ENCODE data around the gene F8. TPM values are rescaled to one million over a fixed set of nuclear protein-coding genes. Genes with fewer than 3 reads are reported as not detected.
"Not testable (repeated sequence)": the region's sequence is repeated elsewhere in the genome, so short reads cannot be mapped to it uniquely, and the experiment has no call there.

The F8 gene
- total and polyA plus RNA-seq, 2 donors (not counting 1 experiment from before 2014, with no cell fraction given): 4.5 to 7.9 TPM

- H4K20me1 ChIP-seq (ENCODE audit: control insufficient read depth, extremely low read depth, insufficient read depth, low read length); H3K36me3 ChIP-seq (ENCODE audit: control insufficient read depth, insufficient read depth, low read length); H3K4me3 ChIP-seq (replicated peaks in 1 of 4; ENCODE audit: control extremely low read depth in 1 of 4, insufficient read depth in 1 of 4, low read depth in 3 of 4, low read length in 4 of 4); H3K4me1 ChIP-seq (ENCODE audit: control insufficient read depth, extremely low read depth, insufficient read depth, low read length); H3K9me3 ChIP-seq (ENCODE audit: control insufficient read depth, insufficient read depth, low read depth, low read length); H3K4me2 ChIP-seq (ENCODE audit: extremely low read depth, insufficient read depth, low read length); H3K27me3 ChIP-seq (ENCODE audit: control insufficient read depth, insufficient read depth, low read length); DNase-seq (ENCODE audit: low read depth in 2 of 2); H3K9ac ChIP-seq (ENCODE audit: insufficient read depth, low read length); H2AFZ ChIP-seq (ENCODE audit: low read length); H3K27ac ChIP-seq (ENCODE audit: insufficient read depth, low read length); H3K79me2 ChIP-seq (ENCODE audit: control insufficient read depth, insufficient read depth, low read length): not testable (repeated sequence)
These were observed 137.5 kb downstream of the F8 start for GRCh38 chrX:154885057-154885456.

- H3K36me3 ChIP-seq (ENCODE audit: control insufficient read depth, insufficient read depth, low read length); H3K27ac ChIP-seq (ENCODE audit: insufficient read depth, low read length); H3K79me2 ChIP-seq (ENCODE audit: control insufficient read depth, insufficient read depth, low read length); H3K4me3 ChIP-seq (replicated peaks in 1 of 4; ENCODE audit: control extremely low read depth in 1 of 4, insufficient read depth in 1 of 4, low read depth in 3 of 4, low read length in 4 of 4); H3K27me3 ChIP-seq (ENCODE audit: control insufficient read depth, insufficient read depth, low read length); H4K20me1 ChIP-seq (ENCODE audit: control insufficient read depth, extremely low read depth, insufficient read depth, low read length); DNase-seq (ENCODE audit: low read depth in 2 of 2); H3K9me3 ChIP-seq (ENCODE audit: control insufficient read depth, insufficient read depth, low read depth, low read length); H2AFZ ChIP-seq (ENCODE audit: low read length); H3K9ac ChIP-seq (ENCODE audit: insufficient read depth, low read length); H3K4me1 ChIP-seq (ENCODE audit: control insufficient read depth, extremely low read depth, insufficient read depth, low read length); H3K4me2 ChIP-seq (ENCODE audit: extremely low read depth, insufficient read depth, low read length): not testable (repeated sequence)
These were observed 138.5 kb downstream of the F8 start for GRCh38 chrX:154884069-154884468.

- no peak overlapping the region for H3K27ac ChIP-seq (ENCODE audit: insufficient read depth, low read length)
- no peaks in the 10 kb centered on the region for H3K27me3 ChIP-seq (ENCODE audit: control insufficient read depth, insufficient read depth, low read length)
- H3K4me1 ChIP-seq (ENCODE audit: control insufficient read depth, extremely low read depth, insufficient read depth, low read length): no peaks in the 10 kb centered on the region
- H3K9me3 ChIP-seq (ENCODE audit: control insufficient read depth, insufficient read depth, low read depth, low read length): no peaks in the 10 kb centered on the region
- no peak overlapping the region for H3K4me3 ChIP-seq (replicated peaks in 1 of 4; ENCODE audit: control extremely low read depth in 1 of 4, insufficient read depth in 1 of 4, low read depth in 3 of 4, low read length in 4 of 4)
- H3K9ac ChIP-seq (ENCODE audit: insufficient read depth, low read length): no peak overlapping the region
- TF ChIP-seq CTCF (conservative IDR thresholded peaks at IDR 0.05 in 1 of 2, IDR thresholded peaks at IDR 0.05 in 1 of 2; ENCODE audit: low read depth in 1 of 2, low read length in 2 of 2): no peak
- TF ChIP-seq EZH2 (IDR thresholded peaks at IDR 0.05; ENCODE audit: low read length, missing control alignments): no peak
- no peaks in the 10 kb centered on the region for H3K79me2 ChIP-seq (ENCODE audit: control insufficient read depth, insufficient read depth, low read length)
- no peak for DNase-seq (ENCODE audit: low read depth in 2 of 2)
- H3K36me3 ChIP-seq (ENCODE audit: control insufficient read depth, insufficient read depth, low read length): no peaks in the 10 kb centered on the region
- no peak overlapping the region for H2AFZ ChIP-seq (ENCODE audit: low read length)
- H3K4me2 ChIP-seq (ENCODE audit: extremely low read depth, insufficient read depth, low read length): no peak overlapping the region
- peaks cover 2% of the 10 kb centered on the region for H4K20me1 ChIP-seq (ENCODE audit: control insufficient read depth, extremely low read depth, insufficient read depth, low read length)
These were observed 149.2 kb downstream of the F8 start for GRCh38 chrX:154873329-154873728.

GRCh38 chrX:154868522-154868921 lies 154.0 kb downstream of the F8 start:
- not testable (repeated sequence) for H3K4me2 ChIP-seq (ENCODE audit: extremely low read depth, insufficient read depth, low read length); H3K27me3 ChIP-seq (ENCODE audit: control insufficient read depth, insufficient read depth, low read length); H3K9me3 ChIP-seq (ENCODE audit: control insufficient read depth, insufficient read depth, low read depth, low read length)

More at GRCh38 chrX:154868522-154868921, 154.0 kb downstream of the F8 start:
- not testable (repeated sequence) for H3K36me3 ChIP-seq (ENCODE audit: control insufficient read depth, insufficient read depth, low read length); H4K20me1 ChIP-seq (ENCODE audit: control insufficient read depth, extremely low read depth, insufficient read depth, low read length); H3K4me1 ChIP-seq (ENCODE audit: control insufficient read depth, extremely low read depth, insufficient read depth, low read length); H3K79me2 ChIP-seq (ENCODE audit: control insufficient read depth, insufficient read depth, low read length); H3K4me3 ChIP-seq (replicated peaks in 1 of 4; ENCODE audit: control extremely low read depth in 1 of 4, insufficient read depth in 1 of 4, low read depth in 3 of 4, low read length in 4 of 4); H3K27ac ChIP-seq (ENCODE audit: insufficient read depth, low read length); H2AFZ ChIP-seq (ENCODE audit: low read length); H3K9ac ChIP-seq (ENCODE audit: insufficient read depth, low read length); DNase-seq (ENCODE audit: low read depth in 2 of 2)
